ENCODE data around the gene LEMD2. TPM values are rescaled to one million over a fixed set of nuclear protein-coding genes. Genes with fewer than 3 reads are reported as not detected.
"Not testable (repeated sequence)": the region's sequence is repeated elsewhere in the genome, so short reads cannot be mapped to it uniquely, and the experiment has no call there.

Gene LEMD2
- 33.2 TPM for polyA plus RNA-seq (ENCODE audit: insufficient read length)

- DNase-seq (ENCODE audit: low read depth), result peak; percentile 82
These were observed at the start of gene LEMD2 for GRCh38 chr6:33788694-33789549. LEMD2 (minus strand) TSS chr6:33789130; CDS start chr6:33789116, 14 bp downstream.

- DNase-seq (ENCODE audit: low read depth), result no peak
These were observed 49.2 kb upstream of the LEMD2 start for GRCh38 chr6:33837971-33838665.

DNA sequence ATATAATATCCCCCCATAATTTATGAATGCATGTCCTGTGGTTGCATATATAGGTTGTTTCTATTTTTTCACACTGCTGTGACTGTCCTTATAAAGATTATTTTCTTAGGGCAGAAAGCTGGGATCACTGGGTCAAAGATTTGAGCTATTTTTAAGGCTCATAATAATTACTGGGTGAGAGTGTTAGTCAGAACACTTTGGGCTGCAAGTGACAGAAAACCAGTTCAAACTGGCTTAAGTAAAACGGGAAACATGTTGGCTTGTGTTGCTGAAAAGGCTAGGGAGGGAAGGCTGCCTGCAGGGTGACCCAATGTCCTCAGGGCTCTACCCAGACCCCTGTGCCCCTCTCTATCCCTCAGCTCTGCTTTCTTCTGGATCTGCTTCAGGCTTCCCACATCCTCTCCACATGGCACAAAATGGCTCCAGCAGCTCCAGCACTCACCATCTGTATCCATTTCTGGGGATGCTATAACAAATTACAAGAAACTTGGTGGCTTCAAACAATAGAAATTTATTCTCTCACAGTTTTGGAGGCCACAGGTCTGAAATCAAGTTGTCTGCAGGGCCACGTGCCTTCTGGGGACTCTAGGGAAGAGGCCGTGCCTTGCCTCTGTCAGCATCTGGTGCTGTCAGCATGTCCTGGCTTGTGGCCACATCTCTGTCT, 48.0 kb upstream of the LEMD2 start:
- no peak for DNase-seq (ENCODE audit: low read depth)

GRCh38 chr6:33834401-33835392, 45.8 kb upstream of the LEMD2 start:
- DNase-seq (ENCODE audit: low read depth), result no peak

DNA sequence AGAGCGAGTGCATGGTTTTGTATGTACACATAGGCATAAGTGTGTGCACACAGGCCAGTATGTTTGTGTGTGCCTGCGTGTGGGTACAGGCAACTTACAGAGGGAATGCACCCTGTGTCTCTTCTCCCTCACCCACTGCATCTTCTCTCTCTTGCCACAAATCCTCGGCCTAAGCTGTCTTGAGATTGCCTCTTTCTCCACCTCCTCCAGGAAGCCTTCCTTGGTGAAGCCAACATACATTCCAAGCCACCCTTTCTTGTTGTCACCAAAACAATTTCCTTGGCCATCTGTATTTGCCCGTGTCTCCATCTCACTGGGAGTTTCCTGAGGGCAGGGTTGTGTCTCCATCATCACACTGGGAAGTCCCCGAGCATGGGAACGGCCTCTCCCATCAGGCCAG, 44.7 kb upstream of the LEMD2 start:
- no peak for DNase-seq (ENCODE audit: low read depth)

DNA sequence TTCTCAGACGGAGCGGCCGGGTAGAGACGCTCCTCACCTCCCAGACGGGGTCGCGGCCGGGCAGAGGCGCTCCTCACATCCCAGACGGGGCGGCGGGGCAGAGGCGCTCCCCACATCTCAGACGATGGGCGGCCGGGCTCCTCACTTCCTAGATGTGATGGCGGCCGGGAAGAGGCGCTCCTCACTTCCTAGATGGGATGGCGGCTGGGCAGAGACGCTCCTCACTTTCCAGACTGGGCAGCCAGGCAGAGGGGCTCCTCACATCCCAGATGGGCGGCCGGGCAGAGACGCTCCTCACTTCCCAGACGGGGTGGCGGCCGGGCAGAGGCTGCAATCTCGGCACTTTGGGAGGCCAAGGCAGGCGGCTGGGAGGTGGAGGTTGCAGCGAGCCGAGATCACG, 43.9 kb upstream of the LEMD2 start:
- not testable (repeated sequence) for DNase-seq (ENCODE audit: low read depth)

- not testable (repeated sequence) for DNase-seq (ENCODE audit: low read depth)
These were observed 42.8 kb upstream of the LEMD2 start for GRCh38 chr6:33831725-33832124.

DNA sequence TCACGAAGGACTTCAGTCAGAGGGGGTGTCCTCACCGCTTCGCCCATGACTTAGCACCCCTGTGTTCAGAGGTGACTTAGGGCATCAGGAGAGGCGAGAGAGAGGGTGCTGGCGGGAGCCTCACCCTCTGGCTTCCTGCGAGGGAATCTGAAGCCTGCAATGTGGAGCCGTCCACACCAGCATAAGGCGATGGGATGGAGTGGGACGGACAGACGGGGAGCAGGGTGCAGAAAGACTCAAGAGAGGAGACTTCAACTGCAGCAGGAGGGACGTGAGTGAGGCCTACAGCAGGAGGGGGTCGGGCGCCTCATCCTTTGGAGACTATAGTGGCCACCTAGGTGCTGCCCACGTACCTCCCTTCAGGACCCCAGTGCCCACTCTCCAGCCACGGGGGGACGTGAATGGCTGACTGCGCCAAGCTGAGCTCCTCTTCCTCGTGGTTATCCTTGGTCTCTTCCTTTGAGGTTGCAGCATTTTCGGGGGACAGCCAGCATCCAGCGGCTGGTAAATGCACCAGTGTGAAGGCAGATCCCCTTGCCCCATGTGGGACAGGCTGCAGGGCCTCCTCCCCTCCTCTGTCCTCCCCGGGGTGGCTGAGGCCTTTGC, 41.8 kb upstream of the LEMD2 start:
- no peak for DNase-seq (ENCODE audit: low read depth)

GRCh38 chr6:33828764-33829731, 40.1 kb upstream of the LEMD2 start:
- DNase-seq (ENCODE audit: low read depth), result no peak

DNA sequence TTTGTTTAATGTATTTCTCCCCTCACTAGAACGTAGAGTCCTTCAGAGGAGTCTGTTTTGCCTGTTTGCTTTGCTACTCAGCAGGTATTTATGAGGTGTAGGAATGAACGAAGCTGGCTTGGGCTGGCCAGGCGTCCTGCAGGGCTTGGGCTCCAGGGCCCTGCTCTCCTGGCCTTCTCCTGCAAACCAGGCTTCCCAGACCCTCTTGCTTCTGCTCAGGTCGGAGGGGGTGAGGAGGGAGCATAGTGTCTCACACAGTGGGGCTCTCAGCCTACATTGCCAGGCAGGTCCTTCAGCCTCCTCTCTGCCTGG, 39.5 kb upstream of the LEMD2 start:
- no peak for DNase-seq (ENCODE audit: low read depth)

- no peak for DNase-seq (ENCODE audit: low read depth)
These were observed 38.9 kb upstream of the LEMD2 start for GRCh38 chr6:33827546-33828451.

- no peak for DNase-seq (ENCODE audit: low read depth)
These were observed 37.6 kb upstream of the LEMD2 start for GRCh38 chr6:33826537-33826936.

- no peak for DNase-seq (ENCODE audit: low read depth)
These were observed 35.7 kb upstream of the LEMD2 start for GRCh38 chr6:33824461-33825154.

DNA sequence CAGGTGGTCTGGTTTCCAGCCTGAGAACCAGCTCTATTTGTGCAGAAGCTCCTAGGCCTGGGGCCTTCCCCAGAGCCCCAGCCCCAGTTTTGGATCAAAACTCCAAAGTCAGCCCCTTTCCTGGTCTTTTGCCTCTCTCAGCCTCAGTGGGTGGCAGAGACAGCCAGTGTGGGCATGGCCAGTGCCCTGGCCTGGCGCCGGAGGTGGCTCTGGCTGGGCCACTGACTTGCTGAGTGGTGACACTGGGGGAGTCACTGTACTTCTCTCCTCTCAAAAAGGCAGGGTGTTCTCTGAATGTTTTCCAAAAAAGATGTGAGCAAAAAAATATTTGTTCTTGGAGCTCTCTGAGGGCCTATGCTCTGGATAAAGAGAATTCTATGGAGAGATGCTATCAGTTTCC, 34.9 kb upstream of the LEMD2 start:
- no peak for DNase-seq (ENCODE audit: low read depth)

DNA sequence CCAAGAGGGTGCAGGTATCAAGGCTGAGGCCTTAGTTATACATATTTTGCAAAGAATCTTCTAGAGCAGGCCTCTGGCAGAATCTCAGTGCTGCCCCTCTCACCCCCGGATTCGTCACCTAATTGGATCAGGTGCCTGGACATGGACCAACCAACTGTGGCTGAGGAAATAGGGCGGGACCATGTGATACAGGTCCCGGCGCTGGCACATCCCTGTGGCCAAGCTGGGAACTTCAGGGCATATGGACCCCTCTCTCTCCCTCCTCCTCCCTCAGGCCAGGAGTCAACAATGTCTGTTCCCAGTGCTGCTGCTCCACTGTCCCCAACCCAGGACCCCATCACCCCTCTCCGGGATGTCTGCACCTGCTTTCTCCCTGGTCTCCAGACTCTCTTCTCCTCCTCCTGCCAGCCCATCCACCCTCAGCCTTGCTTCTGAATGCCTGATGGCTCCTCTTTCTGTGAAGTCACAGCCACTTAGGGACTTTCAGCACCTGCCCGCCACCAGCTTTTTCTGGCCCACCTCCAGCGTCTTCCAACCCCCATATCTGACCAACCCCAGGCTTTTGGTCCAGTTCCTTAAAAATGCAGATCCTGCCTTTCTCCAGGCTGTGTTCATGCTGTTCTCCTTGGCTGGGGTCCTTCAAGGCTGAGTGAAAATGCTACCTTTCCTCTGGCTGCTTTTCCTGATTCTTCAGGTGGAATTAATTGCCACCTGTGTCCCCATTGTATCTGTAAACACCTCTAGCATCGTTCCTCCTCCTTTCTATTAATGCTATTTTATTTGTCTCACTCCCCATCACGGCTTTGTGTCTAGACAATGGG, 33.9 kb upstream of the LEMD2 start:
- no peak for DNase-seq (ENCODE audit: low read depth)

- no peak for DNase-seq (ENCODE audit: low read depth)
These were observed 32.0 kb upstream of the LEMD2 start for GRCh38 chr6:33820784-33821520.

- no peak for DNase-seq (ENCODE audit: low read depth)
These were observed 31.3 kb upstream of the LEMD2 start for GRCh38 chr6:33820243-33820642.
